ENCODE results near the gene GON7.
"Not testable (repeated sequence)": the region's sequence is repeated elsewhere in the genome, so short reads cannot be mapped to it uniquely, and the experiment has no call there.

GON7 gene

GRCh38 chr14:93159625-93160352 lies 47.1 kb downstream of the GON7 start:
- DNase-seq: not testable (repeated sequence)

GRCh38 chr14:93158349-93158748 lies 48.5 kb downstream of the GON7 start:
- not testable (repeated sequence) for DNase-seq

GRCh38 chr14:93156693-93157369 lies 50.0 kb downstream of the GON7 start:
- no peak for DNase-seq

- DNase-seq: no peak
Measured at GRCh38 chr14:93155667-93156066, 51.2 kb downstream of the GON7 start.

- no peak for DNase-seq
Measured at GRCh38 chr14:93153121-93153520, 53.7 kb downstream of the GON7 start.
